Liver (tissue), 9 donors: Measurements from ENCODE around the gene TPRKB. TPM values are rescaled to one million over a fixed set of nuclear protein-coding genes. Genes with fewer than 3 reads are reported as not detected.
A peak's percentile ranks its signal among the peaks of the same experiment; 100 is the strongest.
"Not testable (repeated sequence)": the region's sequence is repeated elsewhere in the genome, so short reads cannot be mapped to it uniquely, and the experiment has no call there.

Experiments used
- DNase-seq: peaks from one replicate; pipeline ENCODE4 v3.0.0-alpha.2; 2017; ENCODE audit warnings: low spot score
- H3K27ac ChIP-seq, 2 donors: one replicate each; pipeline ENCODE4 v1.7.0; 2013; ENCODE audit warnings: inconsistent platforms in 2 of 2, low read length in 2 of 2, control low read depth in 1 of 2, low read depth in 1 of 2, mild to moderate bottlenecking in 1 of 2
- H3K27me3 ChIP-seq, 4 donors: one replicate each; pipeline versions ENCODE4 v1.6.1 to v1.7.0; 2013; ENCODE audit warnings: low read length in 3 of 4, inconsistent platforms in 1 of 4, mild to moderate bottlenecking in 1 of 4, moderate library complexity in 1 of 4; ENCODE audit not compliant: control insufficient read depth in 4 of 4, insufficient read depth in 4 of 4
- H3K36me3 ChIP-seq, 4 donors: one replicate each; pipeline versions ENCODE4 v1.6.1 to v1.7.0; 2013; ENCODE audit warnings: low read length in 3 of 4, mild to moderate bottlenecking in 3 of 4, low read depth in 1 of 4, moderate library complexity in 1 of 4; ENCODE audit not compliant: control insufficient read depth in 4 of 4, insufficient read depth in 3 of 4
- H3K4me1 ChIP-seq, 4 donors: one replicate each; pipeline versions ENCODE4 v1.6.1 to v1.7.0; 2013; ENCODE audit warnings: low read length in 3 of 4, mild to moderate bottlenecking in 3 of 4, moderate library complexity in 1 of 4; ENCODE audit not compliant: control insufficient read depth in 4 of 4, insufficient read depth in 4 of 4
- H3K4me3 ChIP-seq, 3 donors: one replicate each; pipeline versions ENCODE4 v1.6.1 to v1.7.0; 2013; ENCODE audit warnings: low read length in 3 of 3, control low read depth in 1 of 3, low read depth in 1 of 3, mild to moderate bottlenecking in 1 of 3
- H3K9ac ChIP-seq, 2 donors: one replicate each; pipeline ENCODE4 v1.7.0; 2013; ENCODE audit warnings: low read length in 2 of 2, mild to moderate bottlenecking in 2 of 2, moderate library complexity in 2 of 2, control low read depth in 1 of 2, low read depth in 1 of 2
- H3K9me3 ChIP-seq, 4 donors: one replicate each; pipeline versions ENCODE4 v1.6.1 to v1.7.0; 2013; ENCODE audit warnings: low read length in 3 of 4; ENCODE audit not compliant: control insufficient read depth in 4 of 4
- CTCF ChIP-seq: fragments of 150-350 bp; IDR thresholded peaks from 2 replicates; pipeline ENCODE4 v1.5.1; 2017; ENCODE audit warnings: improper control_type of control experiment, low read depth, low read length; ENCODE audit not compliant: missing input control
- EGR1 ChIP-seq, 2 donors: IDR thresholded peaks; 2 replicates each; pipeline ENCODE4 v1.6.1; 2016 to 2018; ENCODE audit warnings: antibody characterized with exemption in 2 of 2, low read depth in 2 of 2
- FOXA1 ChIP-seq: IDR thresholded peaks from 2 replicates; pipeline ENCODE4 v1.6.1; 2016; ENCODE audit warnings: antibody characterized with exemption
- FOXA2 ChIP-seq: IDR thresholded peaks from 2 replicates; pipeline ENCODE4 v1.6.1; 2016; ENCODE audit warnings: antibody characterized with exemption
- GABPA ChIP-seq, 2 donors: IDR thresholded peaks in 1 of 2; conservative IDR thresholded peaks in 1 of 2; 2 replicates each; pipeline ENCODE4 v1.6.1; 2016; ENCODE audit warnings: antibody characterized with exemption in 2 of 2, mild to moderate bottlenecking in 1 of 2, moderate library complexity in 1 of 2
- HNF4A ChIP-seq, 2 donors: conservative IDR thresholded peaks; 2 replicates each; pipeline ENCODE4 v1.6.1; 2016; ENCODE audit warnings: antibody characterized with exemption in 2 of 2, mild to moderate bottlenecking in 2 of 2
- NR2F2 ChIP-seq: IDR thresholded peaks from 2 replicates; pipeline ENCODE4 v1.6.1; 2016; ENCODE audit warnings: antibody characterized with exemption
- RAD21 ChIP-seq, 2 donors: IDR thresholded peaks; 2 replicates each; pipeline ENCODE4 v1.6.1; 2016; ENCODE audit warnings: antibody characterized with exemption in 2 of 2, mild to moderate bottlenecking in 2 of 2
- ZBTB33 ChIP-seq: IDR thresholded peaks from 2 replicates; pipeline ENCODE4 v1.6.1; 2016; ENCODE audit warnings: antibody characterized with exemption
- WGBS: extraction: QIAGEN DNeasy Blood & Tissue Kit; methylation state at CpG from one replicate; pipeline ENCODE4 v1.1.7; 2013; 5-methylcytosine and 5-hydroxymethylcytosine counted together
- polyA plus RNA-seq, 2 donors: library from polyadenylated mRNA; stranded (reverse) in 1 of 2; unstranded in 1 of 2; fragments of 200-250 nt in 1 of 2; fragments of >200 nt in 1 of 2; fragmentation: Nextera tagmentation in 1 of 2; extraction: Ambion mirVana in 1 of 2; gene quantifications; one replicate each; pipeline versions ENCODE4 v1.2.1 to v1.2.3, GENCODE V29; 2013 to 2015
- total RNA-seq, 2 donors: library from RNA; depleted of rRNA; stranded (reverse); fragments of >200 nt; gene quantifications; one replicate each; pipeline ENCODE4 v1.2.3, GENCODE V29; 2014
- donor health status: healthy.
- donor health status: healthy.
- donor health status: healthy.
- donor health status: healthy.
- donor health status: healthy.

Gene TPRKB
- total and polyA plus RNA-seq, 4 donors = 16.2 to 27.7 (median 17.0) TPM

- H3K27me3 ChIP-seq = no peaks in the 10 kb centered on the region
- H3K9ac ChIP-seq = no peak overlapping the region
- no peak for DNase-seq
- no peaks in the 10 kb centered on the region for H3K9me3 ChIP-seq
- H3K4me1 ChIP-seq = peaks cover 10 to 43% (median 33%) of the 10 kb centered on the region in 4 donors
- H3K36me3 ChIP-seq = no peaks in the 10 kb centered on the region
- 51% methylated on average over 3 of the region's 3 CpGs for WGBS
- TF ChIP-seq FOXA2 (no peak), FOXA1 (no peak), EGR1 (IDR thresholded peaks at IDR 0.05; ENCODE audit: low read depth in 2 of 2) (no peak), HNF4A (conservative IDR thresholded peaks at IDR 0.05) (no peak), NR2F2 (no peak), GABPA (IDR thresholded peaks at IDR 0.05 in 1 of 2, conservative IDR thresholded peaks at IDR 0.05 in 1 of 2) (no peak), ZBTB33 (no peak)
- no peak overlapping the region for H3K27ac ChIP-seq
- H3K4me3 ChIP-seq = no peak overlapping the region
Measured at GRCh38 chr2:73697606-73698005, 39.5 kb downstream of the TPRKB start.

- 64% methylated on average over 1 of the region's 1 CpG for WGBS
Measured at GRCh38 chr2:73696985-73697384, 40.2 kb downstream of the TPRKB start.

GRCh38 chr2:73696521-73696920, 40.6 kb downstream of the TPRKB start:
- not testable (repeated sequence) for DNase-seq, H3K9ac ChIP-seq, H3K27me3 ChIP-seq, H3K27ac ChIP-seq, H3K4me3 ChIP-seq, H3K36me3 ChIP-seq, H3K9me3 ChIP-seq
- peaks cover 10 to 32% (median 23%) of the 10 kb centered on the region in 4 donors for H3K4me1 ChIP-seq
- 92% methylated on average over 3 of the region's 3 CpGs for WGBS

More at GRCh38 chr2:73696985-73697384, 40.2 kb downstream of the TPRKB start:
- not testable (repeated sequence) for H3K9ac ChIP-seq, H3K9me3 ChIP-seq, H3K36me3 ChIP-seq, DNase-seq, H3K4me3 ChIP-seq, H3K27ac ChIP-seq, H3K27me3 ChIP-seq
- H3K4me1 ChIP-seq = peaks cover 10 to 36% (median 27%) of the 10 kb centered on the region in 4 donors

- H3K27me3 ChIP-seq, H3K4me3 ChIP-seq, H3K9ac ChIP-seq, DNase-seq, H3K9me3 ChIP-seq, H3K27ac ChIP-seq, H3K36me3 ChIP-seq: not testable (repeated sequence)
- TF ChIP-seq RAD21 (IDR thresholded peaks at IDR 0.05) = peak; percentile 51 to 73
- TF ChIP-seq CTCF = peak; percentile 47
- 19% methylated on average over 2 of the region's 4 CpGs for WGBS
- peaks cover 2 to 12% (median 6%) of the 10 kb centered on the region in 4 donors for H3K4me1 ChIP-seq
Measured at GRCh38 chr2:73690372-73691088, 46.6 kb downstream of the TPRKB start.

GRCh38 chr2:73688494-73688893, 48.7 kb downstream of the TPRKB start:
- WGBS = 98% methylated on average over 5 of the region's 5 CpGs
- DNase-seq, H3K36me3 ChIP-seq, H3K9ac ChIP-seq, H3K27me3 ChIP-seq, H3K27ac ChIP-seq, H3K4me3 ChIP-seq, H3K9me3 ChIP-seq: not testable (repeated sequence)
- peaks cover 2 to 13% (median 7%) of the 10 kb centered on the region in 4 donors for H3K4me1 ChIP-seq
